A549 (cell line): ENCODE measurements around the gene BAG3. TPM values are rescaled to one million over a fixed set of nuclear protein-coding genes. Genes with fewer than 3 reads are reported as not detected.

Source experiments
- ATAC-seq, 2 experiments: fragments of 200-7000 bp in 1 of 2; fragments of >200 bp in 1 of 2; cut with Nextera tagmentation in 1 of 2; cut with Tn5 transposase in 1 of 2; 3 replicates each; pipeline versions ENCODE4 v1.8.0 to v1.9.1; 2018 to 2020; ENCODE audit warnings: mild to moderate bottlenecking in 1 of 2, moderate library complexity in 1 of 2
- CTCF ChIA-PET: fragments of 300-600 bp; sonication (Branson Sonifier 250); formaldehyde crosslinking; extraction: SDS; loops from one replicate; lab custom pipeline; 2021; ENCODE audit warnings: antibody characterized with exemption, inconsistent platforms; lab: Yijun Ruan, JAX
- POLR2A ChIA-PET: fragments of 350-600 bp; formaldehyde crosslinking; extraction: SDS; loops from one replicate; lab custom pipeline; 2021; ENCODE audit warnings: antibody characterized with exemption, inconsistent platforms; lab: Yijun Ruan, JAX
- DNase-seq, 2 experiments: peaks; one replicate each; pipeline versions ENCODE4 v3.0.0 to v3.0.0-alpha.2; 2011 to 2016; ENCODE audit warnings: low read depth in 1 of 2, low spot score in 1 of 2
- FAIRE-seq: peaks from 2 replicates; lab custom pipeline; 2011; peaks lifted over from hg19 to GRCh38; lab: Jason Lieb, UNC
- H3K27ac ChIP-seq, 2 experiments: fragments of >200 bp; sonication (Bioruptor Twin); formaldehyde crosslinking; 3 replicates each; pipeline ENCODE4 v1.5.1; 2016 to 2017
- H3K4me1 ChIP-seq: fragments of >200 bp; sonication (Bioruptor Twin); formaldehyde crosslinking; 3 replicates; pipeline ENCODE4 v1.6.1; 2016
- H3K4me2 ChIP-seq: fragments of >200 bp; sonication (Bioruptor Twin); formaldehyde crosslinking; 3 replicates; pipeline ENCODE4 v1.6.1; 2016
- H3K4me3 ChIP-seq: fragments of >200 bp; sonication (Bioruptor Twin); formaldehyde crosslinking; 3 replicates; pipeline ENCODE4 v1.5.1; 2016
- H3K9me3 ChIP-seq: fragments of >200 bp; sonication (Bioruptor Twin); formaldehyde crosslinking; 3 replicates; pipeline ENCODE4 v1.6.1; 2016
- BHLHE40 ChIP-seq: IDR thresholded peaks from 2 replicates; pipeline ENCODE4 v1.6.1; 2012; ENCODE audit warnings: low read depth, low read length, inconsistent platforms
- CBX8 ChIP-seq: fragments of 200-600 bp; sonication (generic); IDR thresholded peaks from 2 replicates; pipeline ENCODE4 v1.6.1; 2016
- CEBPB ChIP-seq, 2 experiments: fragments of >200 bp in 1 of 2; sonication (Bioruptor Twin) in 1 of 2; formaldehyde crosslinking in 1 of 2; IDR thresholded peaks; 2 replicates each; pipeline ENCODE4 v1.6.1; 2012 to 2016
- CHD2 ChIP-seq: fragments of 150-350 bp; IDR thresholded peaks from 2 replicates; pipeline ENCODE4 v1.6.1; 2014; ENCODE audit warnings: low read length; ENCODE audit not compliant: partially characterized antibody
- CHD4 ChIP-seq: fragments of 200-600 bp; sonication (generic); IDR thresholded peaks from 2 replicates; pipeline ENCODE4 v1.6.1; 2016; ENCODE audit warnings: antibody characterized with exemption, mild to moderate bottlenecking, borderline replicate concordance
- EHF ChIP-seq: fragments of 250-450 bp; sonication (Bioruptor Pico); IDR thresholded peaks from 2 replicates; pipeline ENCODE4 v1.5.0; 2020; ENCODE audit warnings: mild to moderate bottlenecking
- EP300 ChIP-seq, 2 experiments: fragments of >200 bp; sonication (Bioruptor Twin); formaldehyde crosslinking; IDR thresholded peaks; 2 replicates in 1 of 2; 3 replicates in 1 of 2; pipeline ENCODE4 v1.6.1; 2016 to 2017
- FOXS1 ChIP-seq: fragments of 250-450 bp; sonication (Bioruptor Pico); IDR thresholded peaks from 2 replicates; pipeline ENCODE4 v1.5.0; 2020; ENCODE audit warnings: mild to moderate bottlenecking, moderate library complexity
- GATA3 ChIP-seq: IDR thresholded peaks from 2 replicates; pipeline ENCODE4 v1.6.1; 2012; ENCODE audit warnings: borderline replicate concordance
- HDAC2 ChIP-seq: fragments of 200-600 bp; sonication (generic); IDR thresholded peaks from 2 replicates; pipeline ENCODE4 v1.6.1; 2016
- HEYL ChIP-seq: fragments of 250-450 bp; sonication (Bioruptor Pico); IDR thresholded peaks from 2 replicates; pipeline ENCODE4 v1.8.0; 2021; ENCODE audit warnings: mild to moderate bottlenecking, moderate library complexity
- JUNB ChIP-seq: fragments of >200 bp; sonication (Bioruptor Twin); formaldehyde crosslinking; IDR thresholded peaks from 2 replicates; pipeline ENCODE4 v1.6.1; 2016
- KDM1A ChIP-seq: fragments of 200-600 bp; sonication (generic); IDR thresholded peaks from 2 replicates; pipeline ENCODE4 v1.6.1; 2016; ENCODE audit warnings: low read depth, mild to moderate bottlenecking
- MAFK ChIP-seq: fragments of 450-650 bp; IDR thresholded peaks from 2 replicates; pipeline ENCODE4 v1.6.1; 2014; ENCODE audit not compliant: partially characterized antibody
- MYC ChIP-seq: IDR thresholded peaks from 2 replicates; pipeline ENCODE4 v1.6.1; 2012; ENCODE audit warnings: mild to moderate bottlenecking, inconsistent platforms, low read length, improper control_type of control experiment, borderline replicate concordance
- NFE2L2 ChIP-seq: fragments of 150-350 bp; conservative IDR thresholded peaks from 2 replicates; pipeline ENCODE4 v1.6.1; 2014; ENCODE audit warnings: low read length
- NPAS2 ChIP-seq: fragments of 250-450 bp; sonication (Bioruptor Pico); IDR thresholded peaks from 2 replicates; pipeline ENCODE4 v1.8.0; 2022; ENCODE audit warnings: mild to moderate bottlenecking, moderate library complexity, borderline replicate concordance
- PHF8 ChIP-seq: fragments of 200-600 bp; sonication (generic); IDR thresholded peaks from 2 replicates; pipeline ENCODE4 v1.6.1; 2016; ENCODE audit warnings: low read depth, mild to moderate bottlenecking, antibody characterized with exemption, moderate library complexity, borderline replicate concordance
- POLR2A ChIP-seq: IDR thresholded peaks from 2 replicates; pipeline ENCODE4 v1.6.1; 2012; ENCODE audit warnings: mild to moderate bottlenecking, low read length
- RAD21 ChIP-seq, 2 experiments: fragments of >200 bp in 1 of 2; sonication (Bioruptor Twin) in 1 of 2; formaldehyde crosslinking in 1 of 2; IDR thresholded peaks in 1 of 2; conservative IDR thresholded peaks in 1 of 2; 2 replicates in 1 of 2; 3 replicates in 1 of 2; pipeline ENCODE4 v1.6.1; 2012 to 2018; ENCODE audit warnings: inconsistent platforms in 1 of 2
- RARB ChIP-seq: fragments of 250-450 bp; sonication (Bioruptor Pico); IDR thresholded peaks from 2 replicates; pipeline ENCODE4 v1.8.0; 2021; ENCODE audit warnings: mild to moderate bottlenecking, moderate library complexity
- RCOR1 ChIP-seq: fragments of 150-350 bp; IDR thresholded peaks from 2 replicates; pipeline ENCODE4 v1.6.1; 2014; ENCODE audit warnings: antibody characterized with exemption, low read length, low read depth
- REST ChIP-seq: fragments of 200-600 bp; sonication (generic); IDR thresholded peaks from 2 replicates; pipeline ENCODE4 v1.6.1; 2016; ENCODE audit warnings: antibody characterized with exemption, mild to moderate bottlenecking, moderate library complexity
- RNF2 ChIP-seq: fragments of 200-600 bp; sonication (generic); IDR thresholded peaks from 2 replicates; pipeline ENCODE4 v1.6.1; 2016; ENCODE audit warnings: low read depth, mild to moderate bottlenecking, antibody characterized with exemption, moderate library complexity, borderline replicate concordance
- TFCP2L1 ChIP-seq: fragments of 250-450 bp; sonication (Bioruptor Pico); IDR thresholded peaks from 2 replicates; pipeline ENCODE4 v1.5.0; 2021; ENCODE audit warnings: mild to moderate bottlenecking
- USF2 ChIP-seq: fragments of 450-650 bp; IDR thresholded peaks from 2 replicates; pipeline ENCODE4 v1.6.1; 2014; ENCODE audit warnings: antibody characterized with exemption
- ZC3H11A ChIP-seq: fragments of 450-650 bp; IDR thresholded peaks from 2 replicates; pipeline ENCODE4 v1.6.1; 2014; ENCODE audit warnings: antibody characterized with exemption, mild to moderate bottlenecking
- ZFP36 ChIP-seq: fragments of 450-650 bp; IDR thresholded peaks from 2 replicates; pipeline ENCODE4 v1.6.1; 2014; ENCODE audit warnings: borderline replicate concordance; ENCODE audit not compliant: partially characterized antibody
- WGBS: methylation state at CpG from one replicate; pipeline ENCODE4 v1.1.6; 2017; ENCODE audit errors: missing lambda C conversion rate; 5-methylcytosine and 5-hydroxymethylcytosine counted together
- polyA plus RNA-seq, 4 experiments: library from polyadenylated mRNA; depleted of rRNA in 3 of 4; stranded (reverse); fragments of >200 nt; fragmentation: RNase III in 1 of 4; extraction: RNeasy Plus Mini Kit Qiagen cat#74134 plus additional on column Dnase treatment in 1 of 4; gene quantifications; 2 replicates in 3 of 4; 3 replicates in 1 of 4; pipeline ENCODE4 v1.2.3, GENCODE V29; 2011 to 2017
- TF ChIP-seq, protein P1 (sequence below): fragments of 250-450 bp; sonication (Bioruptor Pico); IDR thresholded peaks from 2 replicates; pipeline ENCODE4 v1.5.0; 2020; ENCODE audit warnings: low read depth, mild to moderate bottlenecking, moderate library complexity
- TF ChIP-seq, protein P2 (sequence below): IDR thresholded peaks from 2 replicates; pipeline ENCODE4 v1.6.1; 2012
- TF ChIP-seq, protein P3 (sequence below): fragments of >200 bp; sonication (Bioruptor Twin); formaldehyde crosslinking; IDR thresholded peaks from 3 replicates; pipeline ENCODE4 v1.6.1; 2016
- TF ChIP-seq, protein P4 (sequence below): IDR thresholded peaks from 2 replicates; pipeline ENCODE4 v1.6.1; 2012

Gene BAG3
- polyA plus RNA-seq, 2 of the 4 experiments (the other 2 are of a cell fraction) = 10.7 to 58.4 TPM

GRCh38 chr10:119675483-119676170 lies 24.4 kb downstream of the BAG3 start:
- Histone ChIP-seq H3K4me3 (no peak overlapping the region), H3K4me1 (peaks cover 65% of the 10 kb centered on the region), H3K9me3 (no peaks in the 10 kb centered on the region), H3K4me2 (peak overlapping the region; percentile 10; the same call in 2 of the 3 replicates)
- ChIA-PET CTCF (interaction anchor here (0.9 to 3.2 kb wide), 7 partner anchors 11 to 469 kb away, joined by 3 to 21 read pairs (median 7); no protein-coding TSS in a partner anchor), POLR2A (interaction anchor here (0.9 to 1.2 kb wide), 2 partner anchors 25 to 50 kb away, joined by 3 to 5 read pairs; partner anchors contain the start of genes BAG3 and INPP5F)
- FAIRE-seq (no peak), DNase-seq (no peak), ATAC-seq (peak; percentile 65 to 67; a peak in 5 of 6 replicates)
- 41% methylated on average over 9 of the region's 9 CpGs for WGBS
- TF ChIP-seq KDM1A (no peak), REST (no peak), PHF8 (no peak), CEBPB (IDR thresholded peaks at IDR 0.05) (no peak), JUNB (no peak), EP300 (IDR thresholded peaks at IDR 0.05) (no peak), HEYL (no peak), CHD4 (no peak), RNF2 (no peak), USF2 (no peak), CBX8 (no peak), ZC3H11A (no peak), MYC (no peak), NPAS2 (no peak)
- TF ChIP-seq, protein P1, sequence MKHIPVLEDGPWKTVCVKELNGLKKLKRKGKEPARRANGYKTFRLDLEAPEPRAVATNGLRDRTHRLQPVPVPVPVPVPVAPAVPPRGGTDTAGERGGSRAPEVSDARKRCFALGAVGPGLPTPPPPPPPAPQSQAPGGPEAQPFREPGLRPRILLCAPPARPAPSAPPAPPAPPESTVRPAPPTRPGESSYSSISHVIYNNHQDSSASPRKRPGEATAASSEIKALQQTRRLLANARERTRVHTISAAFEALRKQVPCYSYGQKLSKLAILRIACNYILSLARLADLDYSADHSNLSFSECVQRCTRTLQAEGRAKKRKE = no peak
- TF ChIP-seq, protein P2, sequence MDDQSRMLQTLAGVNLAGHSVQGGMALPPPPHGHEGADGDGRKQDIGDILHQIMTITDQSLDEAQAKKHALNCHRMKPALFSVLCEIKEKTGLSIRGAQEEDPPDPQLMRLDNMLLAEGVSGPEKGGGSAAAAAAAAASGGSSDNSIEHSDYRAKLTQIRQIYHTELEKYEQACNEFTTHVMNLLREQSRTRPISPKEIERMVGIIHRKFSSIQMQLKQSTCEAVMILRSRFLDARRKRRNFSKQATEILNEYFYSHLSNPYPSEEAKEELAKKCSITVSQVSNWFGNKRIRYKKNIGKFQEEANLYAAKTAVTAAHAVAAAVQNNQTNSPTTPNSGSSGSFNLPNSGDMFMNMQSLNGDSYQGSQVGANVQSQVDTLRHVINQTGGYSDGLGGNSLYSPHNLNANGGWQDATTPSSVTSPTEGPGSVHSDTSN = no peak
- TF ChIP-seq, protein P3, sequence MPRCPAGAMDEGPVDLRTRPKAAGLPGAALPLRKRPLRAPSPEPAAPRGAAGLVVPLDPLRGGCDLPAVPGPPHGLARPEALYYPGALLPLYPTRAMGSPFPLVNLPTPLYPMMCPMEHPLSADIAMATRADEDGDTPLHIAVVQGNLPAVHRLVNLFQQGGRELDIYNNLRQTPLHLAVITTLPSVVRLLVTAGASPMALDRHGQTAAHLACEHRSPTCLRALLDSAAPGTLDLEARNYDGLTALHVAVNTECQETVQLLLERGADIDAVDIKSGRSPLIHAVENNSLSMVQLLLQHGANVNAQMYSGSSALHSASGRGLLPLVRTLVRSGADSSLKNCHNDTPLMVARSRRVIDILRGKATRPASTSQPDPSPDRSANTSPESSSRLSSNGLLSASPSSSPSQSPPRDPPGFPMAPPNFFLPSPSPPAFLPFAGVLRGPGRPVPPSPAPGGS = no peak
- TF ChIP-seq, all 56 proteins: peak for 0
- peak overlapping the region; percentile 19 to 77; a peak in 4 of 6 replicates for H3K27ac ChIP-seq

- peaks cover 66% of the 10 kb centered on the region for H3K4me1 ChIP-seq
- peak overlapping the region in 1 of 2 experiments; percentile 48; a peak in 2 of 6 replicates for H3K27ac ChIP-seq
- CTCF ChIA-PET = interaction anchor here (1.2 to 3.2 kb wide), 5 partner anchors 10 to 471 kb away, joined by 4 to 21 read pairs (median 5); partner anchors contain the start of gene BAG3
- no peak for DNase-seq
- no peak for ATAC-seq
- POLR2A ChIA-PET = interaction anchor here (1.0 kb wide), 1 partner anchor 26 kb away, joined by 3 read pairs; the partner anchor contains the start of gene BAG3
- H3K4me2 ChIP-seq = no peak overlapping the region
- no peak overlapping the region for H3K4me3 ChIP-seq
- no peak for FAIRE-seq
- no peaks in the 10 kb centered on the region for H3K9me3 ChIP-seq
- WGBS = 85% methylated on average over 6 of the region's 6 CpGs
- TF ChIP-seq RCOR1 = no peak
- TF ChIP-seq ZFP36 = no peak
- no peak for TF ChIP-seq POLR2A
- TF ChIP-seq RARB (CRISPR knock-in tag) = no peak
- TF ChIP-seq CHD2 = no peak
- no peak for TF ChIP-seq EHF (CRISPR knock-in tag)
- TF ChIP-seq MAFK = no peak
- TF ChIP-seq NFE2L2 = no peak
- no peak for TF ChIP-seq BHLHE40
- TF ChIP-seq HDAC2 = no peak
- no peak for TF ChIP-seq RAD21 (conservative IDR thresholded peaks at IDR 0.05 in 1 of 2, IDR thresholded peaks at IDR 0.05 in 1 of 2)
- TF ChIP-seq TFCP2L1 (CRISPR knock-in tag) = no peak
- no peak for TF ChIP-seq RNF2
- no peak for TF ChIP-seq CBX8
- TF ChIP-seq, protein P4, sequence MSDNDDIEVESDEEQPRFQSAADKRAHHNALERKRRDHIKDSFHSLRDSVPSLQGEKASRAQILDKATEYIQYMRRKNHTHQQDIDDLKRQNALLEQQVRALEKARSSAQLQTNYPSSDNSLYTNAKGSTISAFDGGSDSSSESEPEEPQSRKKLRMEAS = no peak
- no peak for TF ChIP-seq GATA3
- no peak for TF ChIP-seq FOXS1 (CRISPR knock-in tag)
Measured at GRCh38 chr10:119677126-119677525, 25.9 kb downstream of the BAG3 start.
